Measurements from ENCODE around the gene S100A10. TPM values are rescaled to one million over a fixed set of nuclear protein-coding genes. Genes with fewer than 3 reads are reported as not detected.

The S100A10 gene
- total RNA-seq, 2 donors from 2014 or later = 40.7 to 105 TPM

GRCh38 chr1:151968791-151969399, 24.8 kb downstream of the S100A10 start:
- no peaks in the 10 kb centered on the region for H3K27me3 ChIP-seq
- no peaks in the 10 kb centered on the region for H3K36me3 ChIP-seq (replicated peaks in 1 of 2; ENCODE audit: insufficient read depth in 1 of 2, low read depth in 2 of 2)
- DNase-seq = no peak
- H3K9me3 ChIP-seq = no peaks in the 10 kb centered on the region
- intact Hi-C loops (cut with DNase I) = no loop called here
- TF ChIP-seq POLR2A (IDR thresholded peaks at IDR 0.05) (no peak), CTCF (IDR thresholded peaks at IDR 0.05) (no peak)
- WGBS, 2 donors = 55 to 62% methylated on average over 3 of the region's 3 CpGs
- H3K4me3 ChIP-seq = no peak overlapping the region
- ATAC-seq = no peak
- H3K27ac ChIP-seq = peak overlapping the region in 2 of 4 donors; percentile 2 to 8
- H3K4me1 ChIP-seq = peaks cover 22% of the 10 kb centered on the region

GRCh38 chr1:151968058-151968457, 25.6 kb downstream of the S100A10 start:
- 35 to 47% methylated on average over 4 of the region's 4 CpGs for WGBS, 2 donors

GRCh38 chr1:151967091-151967490, 26.6 kb downstream of the S100A10 start:
- no peak for DNase-seq
- no peak for TF ChIP-seq POLR2A (IDR thresholded peaks at IDR 0.05)
- no peak for TF ChIP-seq CTCF (IDR thresholded peaks at IDR 0.05)
- no peak for ATAC-seq
- H3K4me3 ChIP-seq = no peak overlapping the region
- H3K9me3 ChIP-seq = no peaks in the 10 kb centered on the region
- no peak overlapping the region for H3K27ac ChIP-seq
- peaks cover 15% of the 10 kb centered on the region for H3K4me1 ChIP-seq
- no peaks in the 10 kb centered on the region for H3K27me3 ChIP-seq
- WGBS, 2 donors = 35 to 44% methylated on average over 1 of the region's 1 CpG
- no peaks in the 10 kb centered on the region for H3K36me3 ChIP-seq (replicated peaks in 1 of 2; ENCODE audit: insufficient read depth in 1 of 2, low read depth in 2 of 2)
- intact Hi-C loops (cut with DNase I) = no loop called here

More at GRCh38 chr1:151968058-151968457, 25.6 kb downstream of the S100A10 start:
- Histone ChIP-seq H3K27ac (no peak overlapping the region), H3K9me3 (no peaks in the 10 kb centered on the region), H3K4me3 (no peak overlapping the region), H3K4me1 (peaks cover 20% of the 10 kb centered on the region), H3K27me3 (no peaks in the 10 kb centered on the region), H3K36me3 (replicated peaks in 1 of 2; ENCODE audit: insufficient read depth in 1 of 2, low read depth in 2 of 2) (no peaks in the 10 kb centered on the region)
- ATAC-seq (peak; percentile 65), DNase-seq (peak in 3 of 4 donors; percentile 43 to 53 (median 47))
- intact Hi-C loops (cut with DNase I) = no loop called here
- TF ChIP-seq CTCF (IDR thresholded peaks at IDR 0.05) (peak; percentile 44 to 82 (median 62)), POLR2A (IDR thresholded peaks at IDR 0.05) (no peak)

- no peak for DNase-seq
- TF ChIP-seq POLR2A (IDR thresholded peaks at IDR 0.05) (no peak), CTCF (IDR thresholded peaks at IDR 0.05) (no peak)
- Histone ChIP-seq H3K4me1 (peaks cover 26% of the 10 kb centered on the region), H3K27ac (no peak overlapping the region), H3K4me3 (no peak overlapping the region), H3K36me3 (replicated peaks in 1 of 2; ENCODE audit: insufficient read depth in 1 of 2, low read depth in 2 of 2) (no peaks in the 10 kb centered on the region), H3K27me3 (no peaks in the 10 kb centered on the region), H3K9me3 (no peaks in the 10 kb centered on the region)
- no peak for ATAC-seq
- intact Hi-C loops (cut with DNase I) = no loop called here
Observed at GRCh38 chr1:151966061-151966460, 27.6 kb downstream of the S100A10 start.

GRCh38 chr1:151964510-151964909, 29.1 kb downstream of the S100A10 start:
- no peak for TF ChIP-seq POLR2A (IDR thresholded peaks at IDR 0.05)
- TF ChIP-seq CTCF (IDR thresholded peaks at IDR 0.05) = no peak
- no peaks in the 10 kb centered on the region for H3K36me3 ChIP-seq (replicated peaks in 1 of 2; ENCODE audit: insufficient read depth in 1 of 2, low read depth in 2 of 2)
- intact Hi-C loops (cut with DNase I) = no loop called here
- DNase-seq = no peak
- no peak for ATAC-seq
- peaks cover 37% of the 10 kb centered on the region for H3K4me1 ChIP-seq
- no peaks in the 10 kb centered on the region for H3K9me3 ChIP-seq
- no peaks in the 10 kb centered on the region for H3K27me3 ChIP-seq
- WGBS, 2 donors = 74 to 82% methylated on average over 1 to 2 of the region's 2 CpGs
- H3K4me3 ChIP-seq = no peak overlapping the region
- H3K27ac ChIP-seq = no peak overlapping the region

Measured in body of pancreas (tissue), 4 donors.